ENCODE data around the gene DIDO1.

Gene DIDO1

DNA sequence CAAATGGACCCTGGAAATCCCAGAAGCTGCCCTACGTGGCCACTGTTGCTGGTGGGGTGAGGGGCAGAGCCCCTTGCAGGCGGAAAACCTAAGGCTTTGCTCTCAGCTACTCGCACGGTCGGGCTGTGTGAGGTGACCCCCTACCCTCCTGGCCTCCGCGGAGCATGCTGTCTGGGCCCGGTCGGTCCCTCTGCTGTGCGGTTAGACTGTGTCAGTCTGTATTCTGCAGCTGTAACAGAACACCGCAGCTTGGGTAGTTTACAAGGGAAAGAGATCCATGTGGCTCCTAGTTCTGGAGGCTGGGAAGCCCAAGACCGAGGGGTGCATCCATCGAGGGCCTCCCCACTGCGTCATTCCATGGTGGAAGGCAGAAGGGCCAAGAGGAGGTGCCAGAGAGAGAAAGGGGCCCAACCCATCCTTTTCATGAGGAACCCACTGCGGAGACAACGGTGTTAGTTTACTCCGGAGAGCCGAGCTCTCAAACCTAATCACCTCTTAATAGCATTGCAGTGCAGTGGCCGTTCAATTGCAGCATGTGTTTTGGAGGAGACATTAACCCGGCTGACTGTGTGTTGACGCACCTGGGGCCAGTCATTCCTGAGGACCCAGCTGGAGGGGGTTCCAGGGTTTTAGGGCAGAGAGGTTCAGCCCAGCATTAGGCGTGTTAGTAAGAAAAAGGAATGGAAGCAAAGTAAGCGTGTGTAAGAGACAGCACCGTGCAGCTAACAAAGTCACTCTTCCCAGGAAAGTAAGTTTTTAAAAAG, 91.2 kb downstream of the DIDO1 start:
- no peak for DNase-seq (ENCODE audit: low spot score)

DNA sequence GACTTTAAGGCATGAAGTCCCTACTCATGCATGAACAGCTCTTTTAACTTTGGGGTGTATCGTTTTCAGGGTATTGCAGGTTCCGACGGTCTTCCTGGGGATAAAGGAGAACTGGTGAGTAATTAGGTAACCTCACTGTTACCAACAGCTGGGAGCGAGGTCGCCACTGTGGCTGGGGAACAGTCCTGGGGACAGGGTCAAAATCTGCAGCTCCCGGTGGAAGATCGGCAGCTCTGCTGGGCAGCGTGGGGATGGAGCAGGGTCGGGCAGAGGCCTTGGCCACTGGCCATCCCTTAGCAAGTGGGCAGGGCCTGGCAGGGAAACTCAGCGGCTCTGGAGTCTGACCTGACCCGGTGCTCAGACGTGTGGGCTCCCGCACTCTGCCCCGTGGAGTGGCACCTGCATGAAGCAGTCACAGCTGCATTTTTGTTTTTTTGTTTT, 93.3 kb downstream of the DIDO1 start:
- DNase-seq (ENCODE audit: low spot score), result no peak

- no peak for DNase-seq (ENCODE audit: low spot score)
These were observed 93.9 kb downstream of the DIDO1 start for GRCh38 chr20:62832212-62832922.

GRCh38 chr20:62831854-62832211, 94.5 kb downstream of the DIDO1 start:
- DNase-seq (ENCODE audit: low spot score), result no peak

DNA sequence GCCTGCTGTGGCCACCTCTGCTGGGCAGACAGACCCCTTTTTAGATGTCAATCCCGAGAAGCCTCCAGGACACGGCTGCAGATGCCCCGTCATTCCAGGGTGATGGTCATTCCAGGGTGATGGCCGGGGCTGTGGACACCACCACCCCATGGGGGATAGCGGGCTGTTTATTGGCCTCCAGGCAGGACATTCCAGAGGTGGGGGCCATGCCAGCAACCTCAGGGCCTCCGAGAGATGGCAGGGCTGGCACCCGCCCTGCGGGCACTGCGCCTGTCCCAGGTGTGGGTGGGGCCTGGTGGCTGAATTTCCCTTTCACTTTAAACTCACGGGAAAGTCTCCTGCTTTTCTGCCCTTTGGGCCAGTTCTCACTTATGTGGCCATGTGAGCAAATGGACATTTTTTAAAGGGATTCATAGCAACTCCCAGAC, 94.9 kb downstream of the DIDO1 start:
- no peak for DNase-seq (ENCODE audit: low spot score)

DNA sequence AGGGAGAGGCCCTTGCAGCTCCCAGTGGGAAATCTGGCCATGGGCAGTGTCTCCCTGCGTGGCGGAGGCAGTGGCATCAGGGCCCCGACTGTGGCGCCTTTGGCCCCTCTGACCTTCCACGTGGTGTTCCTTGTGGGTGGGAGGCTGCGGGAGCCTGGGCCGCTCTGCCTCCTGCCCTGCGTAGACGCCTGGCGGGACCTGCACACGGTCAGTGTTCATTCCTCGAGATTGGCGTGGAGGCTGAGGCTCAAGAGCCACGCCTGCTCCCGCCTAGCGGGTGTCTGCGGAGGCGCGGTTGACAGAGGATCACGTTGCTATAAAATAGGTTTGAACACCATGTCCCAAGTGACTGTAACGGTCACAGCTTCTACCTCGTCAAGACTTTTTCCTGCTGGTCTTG, 95.5 kb downstream of the DIDO1 start:
- DNase-seq (ENCODE audit: low spot score), result no peak

DNA sequence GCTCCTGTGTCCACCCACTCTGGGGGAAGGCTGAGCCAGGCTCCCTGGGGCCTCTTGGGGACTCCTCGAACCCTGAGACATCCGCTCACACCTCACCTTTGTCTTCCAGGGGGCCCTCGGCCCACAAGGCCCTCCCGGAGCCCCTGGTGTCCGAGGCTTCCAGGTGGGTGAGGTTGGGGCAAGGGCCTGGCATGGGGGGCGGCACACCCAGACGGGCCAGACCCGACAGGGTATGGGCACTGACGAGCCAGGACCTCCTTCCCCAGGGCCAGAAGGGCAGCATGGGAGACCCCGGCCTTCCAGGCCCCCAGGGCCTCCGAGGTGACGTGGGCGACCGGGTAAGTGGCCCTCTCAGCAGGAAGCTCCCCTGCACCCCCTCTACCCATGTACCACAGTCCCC, 96.1 kb downstream of the DIDO1 start:
- DNase-seq (ENCODE audit: low spot score), result no peak

DNA sequence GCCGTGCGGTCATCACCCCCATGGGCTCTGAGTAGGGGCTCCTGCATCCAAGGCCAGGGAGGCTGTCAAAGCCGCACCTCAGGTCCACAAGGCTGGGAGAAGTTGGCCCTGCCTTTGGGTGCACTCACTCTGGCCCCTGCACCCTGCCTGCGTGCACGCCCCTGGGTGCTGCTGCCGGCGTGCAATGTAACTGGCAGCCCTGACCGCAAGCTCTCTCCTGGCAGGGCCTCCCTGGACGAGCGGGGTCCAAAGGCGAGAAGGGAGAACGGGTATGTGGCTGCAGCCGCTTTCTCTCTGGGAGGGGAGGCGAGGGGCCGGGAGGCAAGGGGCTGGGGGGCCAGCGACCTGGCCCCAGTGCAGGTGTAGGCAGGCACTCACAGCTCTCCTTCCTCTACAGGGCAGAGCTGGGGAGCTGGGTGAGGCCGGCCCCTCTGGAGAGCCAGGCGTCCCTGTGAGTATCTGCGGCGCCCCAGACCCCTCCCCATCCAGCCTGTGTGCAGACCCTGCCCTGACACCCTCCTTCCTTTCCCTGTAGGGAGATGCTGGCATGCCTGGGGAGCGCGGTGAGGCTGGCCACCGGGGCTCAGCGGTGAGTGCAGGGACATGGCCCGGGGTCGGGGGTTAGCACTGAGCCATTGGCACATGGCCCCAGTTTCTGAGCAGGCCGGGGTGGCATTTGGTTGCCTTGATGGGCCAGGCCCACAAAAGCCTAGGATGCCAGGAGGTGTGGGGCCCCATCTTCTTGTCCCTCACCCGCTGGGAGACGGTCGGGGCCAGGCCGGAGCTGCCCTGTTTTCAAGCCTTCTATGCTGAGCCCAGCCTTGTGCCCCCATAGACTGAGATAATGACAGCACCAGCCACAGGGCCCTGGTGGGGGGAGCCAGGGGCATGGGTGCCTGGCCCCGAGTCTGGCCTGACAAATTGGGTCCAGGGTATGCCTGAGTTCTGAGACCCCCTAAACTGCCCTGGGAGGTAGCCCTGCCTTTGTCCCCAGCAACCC, 96.8 kb downstream of the DIDO1 start:
- no peak for DNase-seq (ENCODE audit: low spot score)

DNA sequence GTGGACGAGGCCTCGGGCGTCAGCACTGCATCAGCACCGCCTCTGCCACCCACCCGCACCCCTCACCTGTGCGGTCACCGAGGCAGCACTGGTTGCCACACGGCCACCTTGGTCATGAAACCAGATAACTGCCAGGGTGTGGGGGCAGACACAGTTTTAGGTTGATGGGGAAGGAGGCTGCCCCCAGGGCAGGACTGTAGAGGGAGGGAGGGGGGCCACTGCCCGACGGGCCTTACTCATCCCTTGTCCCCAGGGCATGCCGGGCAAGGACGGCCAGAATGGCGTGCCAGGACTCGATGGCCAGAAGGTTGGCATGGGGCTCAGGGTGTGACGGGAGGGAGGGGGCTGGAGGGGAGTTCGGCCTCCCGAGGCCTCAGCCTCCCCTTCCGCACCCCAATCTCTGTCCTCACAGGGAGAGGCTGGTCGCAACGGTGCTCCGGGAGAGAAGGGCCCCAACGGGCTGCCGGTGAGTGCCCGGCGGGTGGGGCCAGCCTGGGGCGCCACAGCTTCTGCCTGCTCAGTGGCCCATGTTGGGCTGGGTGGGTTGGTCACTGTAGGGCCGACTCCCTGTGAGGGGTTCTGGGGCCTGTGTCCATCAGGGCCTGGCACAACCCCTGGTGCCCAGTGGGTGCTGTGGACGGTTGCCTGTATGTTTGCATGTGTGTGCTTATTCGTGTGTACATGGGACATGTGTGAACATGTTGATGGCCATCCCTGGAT, 97.6 kb downstream of the DIDO1 start:
- no peak for DNase-seq (ENCODE audit: low spot score)

- DNase-seq (ENCODE audit: low spot score), result no peak
These were observed 98.3 kb downstream of the DIDO1 start for GRCh38 chr20:62828051-62828450.

Measured in CD4-positive, alpha-beta T cell treated with Interleukin-15 for 4 hours (primary cell).